Gastrocnemius medialis (tissue), 4 donors: ENCODE results near the gene COL27A1. TPM values are rescaled to one million over a fixed set of nuclear protein-coding genes. Genes with fewer than 3 reads are reported as not detected.

Source experiments
- ATAC-seq, 2 donors: fragments of 150-250 bp; one replicate each; pipeline ENCODE4 v1.9.1; 2016
- DNase-seq, 2 donors: peaks; one replicate each; pipeline ENCODE4 v3.0.0-alpha.2; 2019
- H3K27ac ChIP-seq, 4 donors: fragments of 200-600 bp; sonication (generic); 1 replicate in 1 of 4; 2 replicates in 3 of 4; pipeline ENCODE4 v1.5.1; 2016 to 2018; ENCODE audit warnings: mild to moderate bottlenecking in 2 of 4, moderate library complexity in 1 of 4
- H3K27me3 ChIP-seq, 3 donors: fragments of 200-600 bp; sonication (generic) in 2 of 3; 1 replicate in 1 of 3; 2 replicates in 2 of 3; pipeline versions ENCODE4 v1.5.1 to v1.6.0; 2016 to 2019; ENCODE audit warnings: mild to moderate bottlenecking in 1 of 3, moderate library complexity in 1 of 3
- H3K36me3 ChIP-seq, 2 donors: fragments of 200-600 bp; sonication (generic) in 1 of 2; one replicate each; pipeline ENCODE4 v1.5.1; 2017 to 2018
- H3K4me1 ChIP-seq, 2 donors: fragments of 200-600 bp; sonication (generic) in 1 of 2; one replicate each; pipeline ENCODE4 v1.5.1; 2016 to 2017; ENCODE audit warnings: mild to moderate bottlenecking in 2 of 2
- H3K4me3 ChIP-seq, 4 donors: fragments of 200-600 bp; sonication (generic) in 3 of 4; 1 replicate in 1 of 4; 2 replicates in 3 of 4; pipeline ENCODE4 v1.5.1; 2016 to 2019; ENCODE audit warnings: mild to moderate bottlenecking in 2 of 4
- H3K9me3 ChIP-seq, 3 donors: fragments of 200-600 bp; sonication (generic) in 2 of 3; 1 replicate in 1 of 3; 2 replicates in 2 of 3; pipeline ENCODE4 v1.5.1; 2016 to 2019
- POLR2A ChIP-seq, 2 donors: fragments of 450-650 bp; IDR thresholded peaks; one replicate each; pipeline ENCODE4 v1.6.1; 2017; ENCODE audit warnings: antibody characterized with exemption in 2 of 2, mild to moderate bottlenecking in 2 of 2, moderate library complexity in 2 of 2
- in situ Hi-C, 4 donors: fragments of 200-750 bp; cut with MboI; loops; one replicate each; pipeline versions ENCODE4 v1.15.0 to v1.8.0; 2017; ENCODE audit warnings: low sequenced_read_pairs in 4 of 4
- intact Hi-C: fragments of 100-400 bp; cut with DNase I; formaldehyde crosslinking; loops from one replicate; pipeline ENCODE4 v1.15.1; 2023; ENCODE audit warnings: low total_unique reads
- total RNA-seq, 4 donors: library from RNA; depleted of rRNA; stranded (reverse); fragments of >200 nt; gene quantifications; one replicate each; pipeline versions ENCODE4 v1.1.0 to v1.2.3, GENCODE V29; 2016
- TF ChIP-seq, protein P1 (sequence below), 5 experiments: fragments of 450-650 bp in 3 of 5; fragments of 200-600 bp in 2 of 5; sonication (generic) in 2 of 5; IDR thresholded peaks in 4 of 5; conservative IDR thresholded peaks in 1 of 5; 1 replicate in 4 of 5; 2 replicates in 1 of 5; pipeline ENCODE4 v1.5.1; 2016 to 2019; ENCODE audit warnings: antibody characterized with exemption in 5 of 5, mild to moderate bottlenecking in 3 of 5, moderate library complexity in 3 of 5

Gene COL27A1
- total RNA-seq, 4 donors from 2014 or later, result 0.42 to 1.4 (median 0.95) TPM

DNA sequence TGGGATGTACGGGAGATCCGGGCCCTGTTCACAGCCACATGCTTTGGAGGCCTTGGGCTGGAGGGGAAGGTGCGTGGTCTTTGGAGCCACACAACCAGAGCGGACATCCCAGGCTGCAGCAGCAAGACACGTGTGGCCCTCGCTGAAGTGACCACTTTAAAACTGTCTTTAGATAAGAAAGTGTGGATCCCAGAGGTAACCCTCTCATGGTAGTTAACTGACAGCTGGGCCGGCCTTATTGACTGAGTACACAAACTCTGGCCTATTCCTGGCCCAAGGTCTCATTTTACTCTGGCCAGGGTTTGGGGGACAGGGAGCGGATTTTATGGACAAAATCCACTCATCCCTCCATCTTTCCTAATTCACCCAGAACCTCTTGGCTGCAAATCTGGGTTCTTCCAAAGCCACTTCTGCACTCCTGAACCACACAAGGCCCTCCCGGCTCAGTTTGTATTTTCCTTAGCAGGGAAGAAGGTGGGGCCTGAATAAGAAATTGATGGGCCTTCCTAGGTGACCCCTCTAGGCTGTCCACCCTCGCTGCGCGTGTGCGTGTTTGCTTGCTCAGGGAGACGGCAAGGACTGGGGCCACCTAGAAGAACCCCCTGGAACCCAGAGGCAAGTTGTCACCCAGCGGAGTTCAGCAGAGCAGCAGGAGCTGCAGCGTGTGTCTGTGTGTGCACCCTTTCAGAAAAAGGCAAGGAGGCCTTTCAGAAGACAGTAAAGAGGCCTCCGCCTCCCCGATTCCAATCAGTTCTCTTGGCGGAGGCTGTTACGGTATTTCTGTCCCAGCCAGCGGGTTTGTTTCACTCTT lies 94.3 kb downstream of the COL27A1 start:
- peak overlapping the region; percentile 28 to 59 (median 46) for H3K27ac ChIP-seq
- no peaks in the 10 kb centered on the region for H3K36me3 ChIP-seq
- TF ChIP-seq, protein P1, sequence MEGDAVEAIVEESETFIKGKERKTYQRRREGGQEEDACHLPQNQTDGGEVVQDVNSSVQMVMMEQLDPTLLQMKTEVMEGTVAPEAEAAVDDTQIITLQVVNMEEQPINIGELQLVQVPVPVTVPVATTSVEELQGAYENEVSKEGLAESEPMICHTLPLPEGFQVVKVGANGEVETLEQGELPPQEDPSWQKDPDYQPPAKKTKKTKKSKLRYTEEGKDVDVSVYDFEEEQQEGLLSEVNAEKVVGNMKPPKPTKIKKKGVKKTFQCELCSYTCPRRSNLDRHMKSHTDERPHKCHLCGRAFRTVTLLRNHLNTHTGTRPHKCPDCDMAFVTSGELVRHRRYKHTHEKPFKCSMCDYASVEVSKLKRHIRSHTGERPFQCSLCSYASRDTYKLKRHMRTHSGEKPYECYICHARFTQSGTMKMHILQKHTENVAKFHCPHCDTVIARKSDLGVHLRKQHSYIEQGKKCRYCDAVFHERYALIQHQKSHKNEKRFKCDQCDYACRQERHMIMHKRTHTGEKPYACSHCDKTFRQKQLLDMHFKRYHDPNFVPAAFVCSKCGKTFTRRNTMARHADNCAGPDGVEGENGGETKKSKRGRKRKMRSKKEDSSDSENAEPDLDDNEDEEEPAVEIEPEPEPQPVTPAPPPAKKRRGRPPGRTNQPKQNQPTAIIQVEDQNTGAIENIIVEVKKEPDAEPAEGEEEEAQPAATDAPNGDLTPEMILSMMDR (IDR thresholded peaks at IDR 0.05 in 4 of 5, conservative IDR thresholded peaks at IDR 0.05 in 1 of 5), result no peak
- TF ChIP-seq POLR2A (IDR thresholded peaks at IDR 0.05), result no peak
- peaks cover 34 to 39% of the 10 kb centered on the region in 2 donors for H3K4me1 ChIP-seq
- no peaks in the 10 kb centered on the region for H3K9me3 ChIP-seq
- no peak for ATAC-seq
- no peaks in the 10 kb centered on the region for H3K27me3 ChIP-seq
- in situ Hi-C loops (no loop called here), intact Hi-C loops (loop anchor here (2.0 kb wide), 1 partner anchor 43 kb away; no protein-coding TSS in a partner anchor)
- DNase-seq, result no peak
- H3K4me3 ChIP-seq, result peak overlapping the region; percentile 5 to 34 (median 30)

DNA sequence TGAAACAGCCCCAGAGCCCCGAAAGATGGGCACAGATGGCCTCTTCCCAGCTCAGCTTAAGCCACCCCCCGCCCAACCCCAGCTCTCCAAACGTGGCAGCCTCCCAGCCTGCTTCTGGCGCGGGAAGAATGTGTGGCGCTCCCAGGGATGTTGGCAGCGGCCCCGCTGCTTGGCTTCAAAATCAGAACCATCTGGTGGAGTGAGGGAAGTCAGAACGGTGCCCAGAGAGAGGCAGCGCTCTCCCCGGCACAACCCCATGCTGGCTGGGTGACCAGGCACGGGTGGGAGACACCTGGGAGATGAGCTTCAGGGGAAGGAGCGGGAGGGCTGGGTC lies 94.9 kb downstream of the COL27A1 start:
- no peak for TF ChIP-seq POLR2A (IDR thresholded peaks at IDR 0.05)
- TF ChIP-seq, protein P1 (IDR thresholded peaks at IDR 0.05 in 4 of 5, conservative IDR thresholded peaks at IDR 0.05 in 1 of 5), result no peak
- peak overlapping the region; percentile 5 to 34 (median 30) for H3K4me3 ChIP-seq
- peaks cover 34 to 39% of the 10 kb centered on the region in 2 donors for H3K4me1 ChIP-seq
- DNase-seq, result peak; percentile 45 to 80
- H3K27me3 ChIP-seq, result no peaks in the 10 kb centered on the region
- peak; percentile 71 to 83 for ATAC-seq
- intact Hi-C loops (no loop called here), in situ Hi-C loops (no loop called here)
- no peaks in the 10 kb centered on the region for H3K9me3 ChIP-seq
- peak overlapping the region; percentile 28 to 59 (median 46) for H3K27ac ChIP-seq
- H3K36me3 ChIP-seq, result no peaks in the 10 kb centered on the region

DNA sequence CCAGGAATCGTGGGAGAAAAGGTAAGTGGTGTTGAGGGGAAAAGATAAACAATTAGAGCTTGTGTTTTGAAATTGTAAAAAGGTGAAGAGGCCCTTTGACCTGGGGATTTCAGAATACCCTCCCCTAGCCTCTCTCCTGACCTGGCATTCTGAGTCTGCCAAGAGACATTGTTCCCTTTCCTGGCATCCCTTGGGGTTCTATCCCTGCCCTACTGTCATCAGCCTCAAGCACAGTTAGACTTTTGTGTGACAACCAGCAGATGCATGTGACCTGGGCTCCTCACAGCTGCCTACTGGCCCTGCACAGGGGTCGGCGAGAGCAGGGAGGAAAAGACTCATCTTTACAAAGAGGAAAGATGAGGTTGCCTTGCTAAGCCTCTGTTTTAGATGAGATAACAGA lies 95.3 kb downstream of the COL27A1 start:
- H3K9me3 ChIP-seq, result no peaks in the 10 kb centered on the region
- ATAC-seq (peak in 1 of 2 donors; percentile 10), DNase-seq (no peak)
- H3K27ac ChIP-seq, result peak overlapping the region in 2 of 4 donors; percentile 54 to 59
- H3K36me3 ChIP-seq, result no peaks in the 10 kb centered on the region
- in situ Hi-C loops (no loop called here), intact Hi-C loops (no loop called here)
- no peaks in the 10 kb centered on the region for H3K27me3 ChIP-seq
- peak overlapping the region in 1 of 4 donors; percentile 31 for H3K4me3 ChIP-seq
- H3K4me1 ChIP-seq, result peaks cover 34 to 39% of the 10 kb centered on the region in 2 donors
- no peak for TF ChIP-seq POLR2A (IDR thresholded peaks at IDR 0.05)
- TF ChIP-seq, protein P1 (IDR thresholded peaks at IDR 0.05 in 4 of 5, conservative IDR thresholded peaks at IDR 0.05 in 1 of 5), result no peak

DNA sequence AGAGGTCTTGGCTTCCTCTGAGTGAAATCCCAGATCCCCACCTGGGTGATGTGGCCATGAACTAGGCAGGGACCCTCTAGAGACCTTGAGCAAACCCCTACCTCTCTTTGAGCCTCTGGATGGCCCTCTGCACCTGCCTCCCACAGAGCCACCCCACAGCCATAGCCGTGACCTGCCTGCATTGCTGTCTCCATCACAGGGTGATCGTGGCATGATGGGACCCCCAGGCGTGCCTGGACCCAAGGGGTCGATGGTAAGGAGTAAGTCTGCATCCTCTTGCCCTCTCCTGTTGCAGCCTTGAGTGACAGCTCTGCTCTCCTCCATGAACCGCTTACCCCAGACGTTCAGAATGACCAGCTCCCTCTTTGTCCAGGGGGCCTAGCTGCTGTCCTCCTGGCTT lies 97.1 kb downstream of the COL27A1 start:
- ATAC-seq (no peak), DNase-seq (no peak)
- intact Hi-C loops (no loop called here), in situ Hi-C loops (no loop called here)
- no peak overlapping the region for H3K4me3 ChIP-seq
- H3K27me3 ChIP-seq, result no peaks in the 10 kb centered on the region
- peaks cover 24 to 27% of the 10 kb centered on the region in 2 donors for H3K4me1 ChIP-seq
- no peak overlapping the region for H3K27ac ChIP-seq
- TF ChIP-seq, protein P1 (IDR thresholded peaks at IDR 0.05 in 4 of 5, conservative IDR thresholded peaks at IDR 0.05 in 1 of 5), result no peak
- no peak for TF ChIP-seq POLR2A (IDR thresholded peaks at IDR 0.05)
- no peaks in the 10 kb centered on the region for H3K9me3 ChIP-seq
- H3K36me3 ChIP-seq, result no peaks in the 10 kb centered on the region
